SK-N-SH (cell line): ENCODE measurements around the gene SMIM5. TPM values are rescaled to one million over a fixed set of nuclear protein-coding genes. Genes with fewer than 3 reads are reported as not detected.

ENCODE experiments used
- CTCF ChIA-PET: fragments of 300-600, 350-600 bp; formaldehyde crosslinking; extraction: SDS; loops from one replicate; lab custom pipeline; 2021; lab: Yijun Ruan, JAX
- POLR2A ChIA-PET: fragments of 350-600 bp; sonication (Branson Sonifier 250); formaldehyde crosslinking; extraction: SDS; loops from one replicate; lab custom pipeline; 2020; ENCODE audit warnings: antibody characterized with exemption, inconsistent platforms; lab: Yijun Ruan, JAX
- DNase-seq: peaks from one replicate; pipeline ENCODE4 v3.0.0; 2012
- H2AFZ ChIP-seq: fragments of 200-600 bp; sonication (generic); 2 replicates; pipeline ENCODE4 v1.8.1; 2016; ENCODE audit warnings: antibody characterized with exemption, mild to moderate bottlenecking, low read depth
- H3F3A ChIP-seq: fragments of 200-600 bp; sonication (generic); replicated peaks from 2 replicates; pipeline ENCODE3; 2016; ENCODE audit warnings: antibody characterized with exemption, mild to moderate bottlenecking; ENCODE audit not compliant: insufficient read depth
- H3K27ac ChIP-seq, 2 experiments: fragments of 200-500 bp in 1 of 2; fragments of 200-600 bp in 1 of 2; sonication (Bioruptor generic) in 1 of 2; sonication (generic), shearing (Covaris generic) in 1 of 2; 2 replicates each; pipeline versions ENCODE4 v1.5.1 to v1.6.1; 2014 to 2016; ENCODE audit warnings: low read depth in 2 of 2, inconsistent platforms in 1 of 2, low read length in 1 of 2, mild to moderate bottlenecking in 1 of 2, mixed read lengths in 1 of 2
- H3K27me3 ChIP-seq: fragments of 200-600 bp; sonication (generic), shearing (Covaris generic); 2 replicates; pipeline ENCODE4 v1.6.1; 2016; ENCODE audit warnings: mixed run types; ENCODE audit not compliant: insufficient read depth
- H3K36me3 ChIP-seq, 2 experiments: fragments of 200-500 bp in 1 of 2; fragments of 200-600 bp in 1 of 2; sonication (Bioruptor generic) in 1 of 2; sonication (generic) in 1 of 2; replicated peaks in 1 of 2; 2 replicates each; pipeline versions ENCODE3 to v1.5.1; 2014 to 2016; ENCODE audit warnings: low read length in 1 of 2, mild to moderate bottlenecking in 1 of 2; ENCODE audit not compliant: insufficient read depth in 2 of 2, control insufficient read depth in 1 of 2
- H3K4me1 ChIP-seq, 2 experiments: fragments of 200-500 bp in 1 of 2; fragments of 200-600 bp in 1 of 2; sonication (Bioruptor generic) in 1 of 2; sonication (generic), shearing (Covaris generic) in 1 of 2; 2 replicates each; pipeline versions ENCODE4 v1.5.1 to v1.6.1; 2014 to 2016; ENCODE audit warnings: low read depth in 1 of 2, low read length in 1 of 2, mixed run types in 1 of 2; ENCODE audit not compliant: insufficient read depth in 2 of 2, control insufficient read depth in 1 of 2
- H3K4me2 ChIP-seq: fragments of 200-600 bp; sonication (generic), shearing (Covaris generic); 2 replicates; pipeline ENCODE4 v1.6.1; 2017; ENCODE audit warnings: mixed run types
- H3K4me3 ChIP-seq, 2 experiments: fragments of 200-500 bp in 1 of 2; fragments of 200-600 bp in 1 of 2; sonication (Bioruptor generic) in 1 of 2; sonication (generic), shearing (Covaris generic) in 1 of 2; 2 replicates each; pipeline versions ENCODE4 v1.5.1 to v1.8.1; 2014 to 2016; ENCODE audit warnings: low read depth in 2 of 2, inconsistent platforms in 1 of 2, low read length in 1 of 2, mild to moderate bottlenecking in 1 of 2, mixed read lengths in 1 of 2, moderate library complexity in 1 of 2
- H3K79me2 ChIP-seq: fragments of 200-600 bp; sonication (generic); 2 replicates; pipeline ENCODE4 v1.8.1; 2017; ENCODE audit warnings: mild to moderate bottlenecking; ENCODE audit not compliant: insufficient read depth
- H3K9ac ChIP-seq: fragments of 200-600 bp; sonication (generic); 2 replicates; pipeline ENCODE4 v1.6.1; 2017; ENCODE audit warnings: mixed run types
- H3K9me2 ChIP-seq: fragments of 200-600 bp; sonication (generic); 2 replicates; pipeline ENCODE4 v1.6.1; 2017; ENCODE audit warnings: mixed run types
- H3K9me3 ChIP-seq: fragments of 200-600 bp; sonication (generic); 2 replicates; pipeline ENCODE4 v1.6.1; 2017; ENCODE audit warnings: mixed run types, mild to moderate bottlenecking, moderate library complexity
- H4K20me1 ChIP-seq: fragments of 200-600 bp; sonication (generic); 2 replicates; pipeline ENCODE4 v1.6.1; 2017; ENCODE audit warnings: mild to moderate bottlenecking, mixed run types; ENCODE audit not compliant: insufficient read depth
- ELF1 ChIP-seq: IDR thresholded peaks from 2 replicates; pipeline ENCODE4 v1.4.0; 2012
- EP300 ChIP-seq, 2 experiments: IDR thresholded peaks; 2 replicates each; pipeline versions ENCODE4 v1.4.0 to v1.6.1; 2012; ENCODE audit warnings: borderline replicate concordance in 1 of 2, low read depth in 1 of 2, low read length in 1 of 2
- FOXJ3 ChIP-seq: sonication (generic); formaldehyde crosslinking; IDR thresholded peaks from 2 replicates; pipeline ENCODE4 v1.5.1; 2020; ENCODE audit warnings: mild to moderate bottlenecking, missing genetic modification reagents
- FOXM1 ChIP-seq: IDR thresholded peaks from 2 replicates; pipeline ENCODE4 v1.4.0; 2012; ENCODE audit warnings: low read depth, mild to moderate bottlenecking
- IRF3 ChIP-seq: fragments of 150-350 bp; IDR thresholded peaks from 2 replicates; pipeline ENCODE4 v1.6.1; 2016; ENCODE audit warnings: mild to moderate bottlenecking, low read depth, low read length
- MEF2A ChIP-seq: IDR thresholded peaks from 2 replicates; pipeline ENCODE4 v1.4.0; 2012; ENCODE audit warnings: low read depth, borderline replicate concordance
- MXI1 ChIP-seq: IDR thresholded peaks from 2 replicates; pipeline ENCODE4 v1.6.1; 2012; ENCODE audit warnings: mild to moderate bottlenecking, low read depth, low read length, improper control_type of control experiment
- NFIC ChIP-seq: IDR thresholded peaks from 2 replicates; pipeline ENCODE4 v1.4.0; 2012; ENCODE audit warnings: borderline replicate concordance
- NRF1 ChIP-seq: IDR thresholded peaks from 2 replicates; pipeline ENCODE4 v1.6.1; 2012; ENCODE audit warnings: low read depth, mild to moderate bottlenecking, low read length
- RCOR1 ChIP-seq: fragments of 150-350 bp; IDR thresholded peaks from 2 replicates; pipeline ENCODE4 v1.6.1; 2017; ENCODE audit warnings: antibody characterized with exemption, low read length
- RFX5 ChIP-seq: IDR thresholded peaks from 2 replicates; pipeline ENCODE4 v1.6.1; 2012; ENCODE audit warnings: mild to moderate bottlenecking, improper control_type of control experiment, low read length
- RXRA ChIP-seq: IDR thresholded peaks from 2 replicates; pipeline ENCODE4 v1.4.0; 2012; ENCODE audit warnings: low read depth, mild to moderate bottlenecking, borderline replicate concordance
- SMC3 ChIP-seq: IDR thresholded peaks from 2 replicates; pipeline ENCODE4 v1.6.1; 2012; ENCODE audit warnings: low read depth, low read length, improper control_type of control experiment
- TCF12 ChIP-seq: IDR thresholded peaks from 2 replicates; pipeline ENCODE4 v1.4.0; 2012
- YY1 ChIP-seq: IDR thresholded peaks from 2 replicates; pipeline ENCODE4 v1.4.0; 2012; ENCODE audit warnings: low read depth, mild to moderate bottlenecking
- ZBTB33 ChIP-seq: IDR thresholded peaks from 2 replicates; pipeline ENCODE4 v1.4.0; 2012; ENCODE audit warnings: low read depth, borderline replicate concordance
- WGBS: methylation state at CpG from one replicate; pipeline ENCODE4 v1.1.6; 2017; ENCODE audit warnings: low lambda C conversion rate; 5-methylcytosine and 5-hydroxymethylcytosine counted together
- polyA plus RNA-seq, 3 experiments: library from polyadenylated mRNA; depleted of rRNA; stranded (reverse); fragments of >200 nt; gene quantifications; 2 replicates each; pipeline ENCODE4 v1.2.3, GENCODE V29; 2012

The SMIM5 gene
- polyA plus RNA-seq, 1 of the 3 experiments (the other 2 are of a cell fraction): 0.02 TPM

- TF ChIP-seq RCOR1 (0 out of 2 replicates have a peak, but pooled peaks have one; percentile 42), TCF12 (no peak), NRF1 (no peak), ELF1 (no peak), IRF3 (no peak), RFX5 (no peak), MXI1 (peak; percentile 87), FOXM1 (no peak)
- TF ChIP-seq, all 33 proteins: peak for 7
Measured at GRCh38 chr17:75632863-75633485, at the start of gene SMIM5 (continued).

- Histone ChIP-seq H3K9ac (no peak overlapping the region), H3K4me2 (no peak overlapping the region), H3K36me3 (no peaks in the 10 kb centered on the region), H4K20me1 (no peaks in the 10 kb centered on the region), H3K9me3 (no peaks in the 10 kb centered on the region), H3F3A (no peaks in the 10 kb centered on the region), H3K9me2 (no peaks in the 10 kb centered on the region), H3K27ac (no peak overlapping the region), H3K27me3 (no peaks in the 10 kb centered on the region), H2AFZ (no peak overlapping the region), H3K4me3 (no peak overlapping the region), H3K4me1 (peaks cover 0 to 9% of the 10 kb centered on the region in 2 experiments; a peak in 1 of 4 replicates), H3K79me2 (no peaks in the 10 kb centered on the region)
- 78% methylated on average over 6 of the region's 7 CpGs for WGBS
- no peak for DNase-seq
- CTCF ChIA-PET: interaction anchor here (1.0 to 3.5 kb wide), 5 partner anchors 16 to 314 kb away, joined by 3 to 17 read pairs (median 5); partner anchors contain the start of genes MIF4GD and SMIM5
- no peak for TF ChIP-seq YY1
- TF ChIP-seq MXI1: no peak
- POLR2A ChIA-PET: no interaction called here
Measured at GRCh38 chr17:75584849-75585175, 48.4 kb upstream of the SMIM5 start.

GRCh38 chr17:75587675-75588595, 45.3 kb upstream of the SMIM5 start, which contains the start of gene MYO15B:
Gene MYO15B (plus strand): TSS chr17:75587800. CDS start chr17:75588058, 258 bp downstream.
- CTCF ChIA-PET: interaction anchor here (0.8 to 2.9 kb wide), 11 partner anchors 9 to 162 kb away, joined by 3 to 12 read pairs (median 4); partner anchors contain the start of genes SMIM5 and TSEN54
- H3K36me3 ChIP-seq: no peaks in the 10 kb centered on the region
- TF ChIP-seq FOXJ3: no peak
- no peak for TF ChIP-seq MEF2A
- TF ChIP-seq RXRA: no peak
- TF ChIP-seq EP300 (IDR thresholded peaks at IDR 0.05; ENCODE audit: borderline replicate concordance in 1 of 2, low read depth in 1 of 2, low read length in 1 of 2): no peak
- no peak for TF ChIP-seq FOXM1
- TF ChIP-seq ELF1: no peak
- TF ChIP-seq NFIC: no peak
- no peak for TF ChIP-seq SMC3
- TF ChIP-seq RFX5: no peak
- TF ChIP-seq TCF12: no peak
- TF ChIP-seq ZBTB33: no peak
- no peaks in the 10 kb centered on the region for H4K20me1 ChIP-seq
- no peak within 1 kb of the TSS for H3K27ac ChIP-seq
- H3F3A ChIP-seq: no peaks in the 10 kb centered on the region
- POLR2A ChIA-PET: interaction anchor here (0.5 kb wide), 1 partner anchor 276 kb away, joined by 4 read pairs; no protein-coding TSS in a partner anchor
- DNase-seq: no peak
- no peaks in the 10 kb centered on the region for H3K9me3 ChIP-seq
- no peak within 1 kb of the TSS for H3K9ac ChIP-seq
- peak within 1 kb of the TSS; percentile 93; the same call in 1 of the 2 replicates for H3K4me2 ChIP-seq
- H3K4me1 ChIP-seq: peaks cover 0 to 16% of the 10 kb centered on the region in 2 experiments; a peak in 1 of 4 replicates
- no peaks in the 10 kb centered on the region for H3K79me2 ChIP-seq
- no peak within 1 kb of the TSS for H3K4me3 ChIP-seq
- 96% methylated on average over 80 of the region's 82 CpGs for WGBS
- H3K27me3 ChIP-seq: no peaks in the 10 kb centered on the region
- no peaks in the 10 kb centered on the region for H3K9me2 ChIP-seq
- H2AFZ ChIP-seq: peak within 1 kb of the TSS; percentile 56; the same call in 1 of the 2 replicates
